ENCODE results near the gene GPR107.

GPR107 gene

DNA sequence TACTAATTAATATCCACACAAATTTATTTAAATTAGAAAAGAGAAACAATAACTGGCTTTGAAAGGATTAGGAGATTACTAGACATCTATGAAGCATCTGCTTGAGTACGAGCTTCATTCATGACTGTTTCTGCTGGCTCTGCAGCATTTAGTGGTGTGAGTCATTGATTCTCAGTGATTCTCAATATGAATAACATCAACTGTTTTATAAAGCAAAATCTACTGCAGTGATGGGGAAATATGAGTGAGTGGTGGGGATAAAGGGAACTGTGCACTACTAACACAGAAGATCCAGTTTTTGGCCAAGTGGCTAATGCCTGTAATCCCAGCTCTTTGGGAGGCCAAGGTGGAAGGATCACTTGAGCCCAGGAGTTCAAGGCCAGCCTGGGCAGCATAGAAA is 19.1 kb upstream of the GPR107 start:
- Histone ChIP-seq H3K27me3 (replicated peaks) (no peaks in the 10 kb centered on the region), H3K27ac (no peak overlapping the region), H3K4me3 (ENCODE audit: low read depth, low read length) (no peak overlapping the region), H3K36me3 (replicated peaks) (no peaks in the 10 kb centered on the region)
- in situ Hi-C loops (cut with HindIII; ENCODE audit: low pct_ligation_motif_present, low sequenced_read_pairs) = no loop called here
- DNase-seq = peak; percentile 73
- TF ChIP-seq, protein P1, sequence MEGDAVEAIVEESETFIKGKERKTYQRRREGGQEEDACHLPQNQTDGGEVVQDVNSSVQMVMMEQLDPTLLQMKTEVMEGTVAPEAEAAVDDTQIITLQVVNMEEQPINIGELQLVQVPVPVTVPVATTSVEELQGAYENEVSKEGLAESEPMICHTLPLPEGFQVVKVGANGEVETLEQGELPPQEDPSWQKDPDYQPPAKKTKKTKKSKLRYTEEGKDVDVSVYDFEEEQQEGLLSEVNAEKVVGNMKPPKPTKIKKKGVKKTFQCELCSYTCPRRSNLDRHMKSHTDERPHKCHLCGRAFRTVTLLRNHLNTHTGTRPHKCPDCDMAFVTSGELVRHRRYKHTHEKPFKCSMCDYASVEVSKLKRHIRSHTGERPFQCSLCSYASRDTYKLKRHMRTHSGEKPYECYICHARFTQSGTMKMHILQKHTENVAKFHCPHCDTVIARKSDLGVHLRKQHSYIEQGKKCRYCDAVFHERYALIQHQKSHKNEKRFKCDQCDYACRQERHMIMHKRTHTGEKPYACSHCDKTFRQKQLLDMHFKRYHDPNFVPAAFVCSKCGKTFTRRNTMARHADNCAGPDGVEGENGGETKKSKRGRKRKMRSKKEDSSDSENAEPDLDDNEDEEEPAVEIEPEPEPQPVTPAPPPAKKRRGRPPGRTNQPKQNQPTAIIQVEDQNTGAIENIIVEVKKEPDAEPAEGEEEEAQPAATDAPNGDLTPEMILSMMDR (IDR thresholded peaks at IDR 0.05; ENCODE audit: low read depth, low read length, missing control alignments) = no peak

DNA sequence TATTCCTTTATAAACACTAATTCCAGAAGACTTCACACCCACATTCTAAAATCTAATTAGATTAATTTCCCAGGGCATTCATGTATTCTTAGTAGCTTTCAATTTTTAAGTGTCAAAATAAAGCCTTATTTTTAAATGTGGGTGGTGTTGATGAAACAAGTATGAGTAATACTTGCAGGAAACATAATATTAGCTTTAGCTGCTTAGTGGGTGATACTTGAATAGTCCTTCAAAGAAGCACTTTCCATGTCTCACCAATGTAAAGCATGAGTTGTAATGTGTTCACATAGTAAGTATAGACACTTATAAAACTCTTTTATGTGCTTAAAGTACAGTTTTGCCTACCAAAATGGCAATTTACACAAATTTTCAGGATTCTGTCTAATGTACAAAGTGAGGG is 17.6 kb upstream of the GPR107 start:
- in situ Hi-C loops (cut with HindIII; ENCODE audit: low pct_ligation_motif_present, low sequenced_read_pairs) = no loop called here
- H3K36me3 ChIP-seq (replicated peaks) = no peaks in the 10 kb centered on the region
- H3K27ac ChIP-seq = peak overlapping the region; percentile 57
- no peak overlapping the region for H3K4me3 ChIP-seq (ENCODE audit: low read depth, low read length)
- TF ChIP-seq, protein P1 (IDR thresholded peaks at IDR 0.05; ENCODE audit: low read depth, low read length, missing control alignments) = no peak
- DNase-seq = no peak
- H3K27me3 ChIP-seq (replicated peaks) = no peaks in the 10 kb centered on the region

DNA sequence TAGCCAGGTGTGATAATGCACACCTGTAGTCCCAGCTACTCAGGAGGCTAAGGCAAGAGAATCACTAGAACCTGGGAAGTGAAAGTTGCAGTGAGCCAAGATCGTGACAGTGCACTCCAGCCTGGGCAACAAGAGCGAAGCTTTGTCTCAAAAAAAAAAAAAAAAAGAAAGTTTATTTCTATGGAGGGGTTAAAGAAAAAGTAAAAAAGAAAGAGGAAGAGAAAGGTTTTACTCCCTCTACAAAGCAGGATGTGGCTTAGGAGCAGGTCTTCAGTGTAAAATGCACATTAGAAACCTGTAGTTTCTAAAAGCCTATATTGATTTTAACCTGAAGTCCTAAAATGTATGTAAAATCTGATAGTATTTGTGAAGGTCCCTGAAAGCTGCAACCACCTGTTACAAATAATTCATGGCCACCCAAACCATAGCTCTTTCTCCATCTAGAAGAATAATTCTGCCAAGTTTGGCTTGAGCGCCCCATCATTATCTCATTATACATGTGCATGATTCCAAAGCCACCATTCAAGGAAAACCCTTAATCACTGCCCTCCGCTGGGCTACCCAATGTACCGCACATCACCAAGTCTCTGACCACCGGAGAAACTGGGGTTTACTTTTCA is 14.1 kb upstream of the GPR107 start:
- in situ Hi-C loops (cut with HindIII; ENCODE audit: low pct_ligation_motif_present, low sequenced_read_pairs) = no loop called here
- no peak overlapping the region for H3K4me3 ChIP-seq (ENCODE audit: low read depth, low read length)

DNA sequence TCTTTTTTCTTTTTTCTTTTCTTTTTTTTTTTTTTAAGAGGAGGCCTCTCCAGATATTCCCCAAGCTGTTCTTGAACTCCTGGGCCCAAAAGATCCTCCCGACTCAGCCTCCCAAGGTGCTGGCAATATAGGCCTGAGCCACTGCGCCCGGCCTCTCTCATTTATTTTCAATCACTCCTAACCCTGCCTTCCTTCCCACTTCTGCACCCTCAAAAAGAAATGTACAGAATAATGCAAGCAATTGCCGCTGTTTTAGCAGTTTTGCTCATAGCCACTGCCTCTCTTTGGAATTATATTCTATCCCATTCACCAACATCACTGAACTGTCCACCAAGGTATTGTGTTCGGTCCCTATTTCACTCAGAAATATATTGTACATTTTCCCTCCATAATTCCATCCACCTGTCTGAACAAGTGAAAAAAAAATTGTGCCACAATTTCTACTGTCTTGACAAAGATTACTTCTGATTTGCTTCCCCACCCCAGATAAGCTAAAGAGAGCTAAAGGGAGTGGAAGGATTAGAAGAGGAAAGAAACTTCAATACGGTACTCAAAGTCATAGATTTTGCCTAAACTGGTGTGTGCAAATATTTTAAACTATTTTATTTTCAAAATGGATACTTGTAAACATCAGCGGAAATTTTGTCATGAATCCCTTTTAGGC is 12.6 kb upstream of the GPR107 start:
- no peak for DNase-seq
- in situ Hi-C loops (cut with HindIII; ENCODE audit: low pct_ligation_motif_present, low sequenced_read_pairs) = no loop called here
- H3K27ac ChIP-seq = no peak overlapping the region

More for the DNA sequence above, 14.1 kb upstream of the GPR107 start:
- no peaks in the 10 kb centered on the region for H3K27me3 ChIP-seq (replicated peaks)
- TF ChIP-seq, protein P1 (IDR thresholded peaks at IDR 0.05; ENCODE audit: low read depth, low read length, missing control alignments) = peak; percentile 28
- no peaks in the 10 kb centered on the region for H3K36me3 ChIP-seq (replicated peaks)
- DNase-seq = no peak
- no peak overlapping the region for H3K27ac ChIP-seq

DNA sequence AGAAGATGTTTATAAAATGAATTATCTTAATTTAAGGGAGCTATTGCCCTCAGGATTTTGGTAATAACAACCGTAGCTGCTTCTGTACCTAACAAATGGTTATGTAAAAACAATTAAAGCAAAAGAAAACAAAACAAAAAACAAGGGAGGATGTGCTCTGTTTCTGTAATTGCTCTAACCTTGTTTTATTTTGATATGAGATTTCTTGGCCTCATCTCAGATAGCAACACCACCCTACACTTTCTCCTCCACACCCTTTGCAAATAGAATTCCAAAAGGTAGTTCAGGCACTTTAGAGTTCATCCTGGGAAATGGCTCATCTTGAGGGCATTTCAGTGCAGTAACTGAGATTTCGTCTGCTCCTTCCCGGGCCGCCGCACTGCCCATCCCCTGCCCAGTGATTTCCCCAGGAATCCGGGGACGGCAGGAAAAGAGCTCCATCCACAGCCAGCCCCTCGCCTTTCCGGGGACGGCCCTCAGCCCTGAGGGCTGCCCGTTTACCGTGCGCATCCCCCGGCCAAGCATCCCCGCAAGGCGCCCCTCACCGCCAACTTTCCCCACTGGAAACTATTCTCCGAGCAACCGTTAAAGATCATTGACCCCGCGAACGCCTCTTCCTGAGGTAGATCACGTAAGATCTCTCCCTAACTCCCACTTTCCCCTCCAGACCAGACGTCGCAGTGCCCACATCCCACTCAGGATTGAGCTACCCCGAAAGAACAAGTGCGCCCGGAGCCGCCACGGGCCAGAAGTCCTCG is 11.9 kb upstream of the GPR107 start:
- H3K27me3 ChIP-seq (replicated peaks) = no peaks in the 10 kb centered on the region
- peak overlapping the region; percentile 76 for H3K4me3 ChIP-seq (ENCODE audit: low read depth, low read length)
- TF ChIP-seq, protein P1 (IDR thresholded peaks at IDR 0.05; ENCODE audit: low read depth, low read length, missing control alignments) = no peak
- H3K27ac ChIP-seq = peak overlapping the region; percentile 11
- in situ Hi-C loops (cut with HindIII; ENCODE audit: low pct_ligation_motif_present, low sequenced_read_pairs) = no loop called here
- no peak for DNase-seq
- H3K36me3 ChIP-seq (replicated peaks) = no peaks in the 10 kb centered on the region

More for the DNA sequence above, 12.6 kb upstream of the GPR107 start:
- Histone ChIP-seq H3K4me3 (ENCODE audit: low read depth, low read length) (no peak overlapping the region), H3K36me3 (replicated peaks) (no peaks in the 10 kb centered on the region), H3K27me3 (replicated peaks) (no peaks in the 10 kb centered on the region)
- TF ChIP-seq, protein P1 (IDR thresholded peaks at IDR 0.05; ENCODE audit: low read depth, low read length, missing control alignments) = no peak
